ENCODE results near the gene XPO6. TPM values are rescaled to one million over a fixed set of nuclear protein-coding genes. Genes with fewer than 3 reads are reported as not detected.
A peak's percentile ranks its signal among the peaks of the same experiment; 100 is the strongest.
"Not testable (repeated sequence)": the region's sequence is repeated elsewhere in the genome, so short reads cannot be mapped to it uniquely, and the experiment has no call there.

XPO6 gene
- total RNA-seq, 1 donor from 2014 or later: 25.7 TPM

- DNase-seq: no peak
- intact Hi-C loops (cut with micrococcal nuclease): no loop called here
- no peak for ATAC-seq
Measured at GRCh38 chr16:28131181-28131580, 80.6 kb downstream of the XPO6 start.

DNA sequence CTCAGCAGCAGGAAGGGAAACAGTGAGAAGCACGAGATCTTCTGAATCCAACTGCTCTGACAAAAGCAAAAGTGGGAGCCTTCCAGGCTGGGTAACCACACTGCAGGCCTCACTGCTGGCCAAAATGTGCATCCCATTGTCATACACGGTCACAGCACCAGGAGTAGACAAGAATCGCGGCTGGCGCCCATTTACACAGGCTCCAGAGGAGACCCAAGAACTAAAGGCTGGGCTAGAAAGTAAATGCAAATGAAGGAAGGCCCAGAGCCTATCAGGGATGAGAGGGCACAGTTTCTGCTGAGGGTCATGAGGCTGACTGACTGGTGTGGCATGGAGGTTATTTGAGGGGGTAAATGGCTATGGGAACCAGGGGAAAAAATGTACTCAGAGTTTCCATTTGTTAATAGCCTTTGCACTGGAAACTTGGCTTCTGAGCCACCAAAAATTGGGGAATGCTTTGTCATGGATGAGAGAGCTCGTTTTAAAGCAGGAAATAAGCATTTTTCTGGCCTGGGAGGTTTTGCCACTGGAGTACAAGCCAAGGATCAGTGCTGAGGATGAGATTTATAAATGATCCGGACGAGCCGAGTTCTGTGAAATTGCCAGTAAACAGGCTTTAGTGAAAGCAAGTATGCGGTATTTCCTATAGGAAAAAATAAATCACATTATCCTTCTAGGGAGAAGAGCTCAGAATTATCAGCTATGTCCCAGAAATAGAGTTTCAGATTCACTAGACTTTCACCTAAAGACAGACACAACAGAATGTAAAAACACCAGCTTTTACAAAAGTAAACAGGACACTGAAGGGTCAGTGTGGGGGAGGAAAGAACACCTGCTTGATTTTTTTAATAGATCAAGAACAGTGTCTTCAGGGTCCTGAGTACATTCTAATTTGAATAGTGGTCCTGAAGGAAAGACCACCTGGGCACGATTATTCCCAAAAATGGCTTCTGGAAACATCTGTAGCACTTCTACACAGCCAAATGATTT lies 81.4 kb downstream of the XPO6 start:
- intact Hi-C loops (cut with micrococcal nuclease): no loop called here
- ATAC-seq: no peak
- DNase-seq: no peak

- intact Hi-C loops (cut with micrococcal nuclease): no loop called here
- no peak for ATAC-seq
Measured at GRCh38 chr16:28126684-28127620, 84.8 kb downstream of the XPO6 start.

GRCh38 chr16:28125592-28125991 lies 86.2 kb downstream of the XPO6 start:
- no peak for ATAC-seq
- intact Hi-C loops (cut with micrococcal nuclease): no loop called here

More at GRCh38 chr16:28126684-28127620, 84.8 kb downstream of the XPO6 start:
- no peak for DNase-seq

DNA sequence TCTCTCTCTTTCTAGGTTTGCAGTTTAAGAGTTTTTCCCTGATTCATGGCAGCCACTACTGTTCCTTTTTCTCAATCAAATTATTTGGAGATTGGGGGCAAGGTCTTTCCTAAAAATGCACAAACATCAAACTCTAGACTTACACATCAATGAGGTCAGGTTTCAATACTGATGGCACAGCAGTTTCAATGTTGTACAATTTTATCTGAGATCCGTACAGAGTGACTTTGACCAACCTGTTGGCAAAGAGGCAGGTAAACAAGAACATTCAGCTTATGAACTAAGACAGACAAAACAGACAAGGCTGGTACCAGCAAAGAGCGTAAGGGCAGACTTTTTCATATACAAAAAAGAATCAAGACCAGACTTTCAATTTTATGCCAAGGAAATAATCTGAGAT lies 90.2 kb downstream of the XPO6 start:
- ATAC-seq (no peak), DNase-seq (no peak)
- intact Hi-C loops (cut with micrococcal nuclease): no loop called here

More at GRCh38 chr16:28125592-28125991, 86.2 kb downstream of the XPO6 start:
- no peak for DNase-seq

- no peak for DNase-seq
- intact Hi-C loops (cut with micrococcal nuclease): no loop called here
- no peak for ATAC-seq
Measured at GRCh38 chr16:28120754-28121153, 91.0 kb downstream of the XPO6 start.

DNA sequence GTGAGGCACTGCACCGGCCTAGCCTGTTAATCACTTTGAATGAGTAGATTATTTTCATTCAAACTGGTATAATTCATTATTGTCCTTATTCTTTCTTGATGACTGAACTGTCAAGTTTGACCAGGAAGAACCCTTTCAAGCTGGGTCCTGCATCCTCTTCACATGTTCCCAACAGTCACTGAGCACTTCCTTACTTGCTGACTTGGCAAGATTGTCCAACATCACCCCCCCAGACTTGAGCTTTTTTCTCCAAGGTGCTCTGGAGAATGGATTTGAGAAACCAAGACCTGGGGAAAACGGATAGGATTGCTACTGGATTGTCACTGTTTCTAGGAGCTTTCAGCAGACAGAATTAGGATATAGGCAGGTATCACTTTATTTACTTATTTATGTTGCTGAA lies 93.1 kb downstream of the XPO6 start:
- no peak for DNase-seq
- intact Hi-C loops (cut with micrococcal nuclease): no loop called here

DNA sequence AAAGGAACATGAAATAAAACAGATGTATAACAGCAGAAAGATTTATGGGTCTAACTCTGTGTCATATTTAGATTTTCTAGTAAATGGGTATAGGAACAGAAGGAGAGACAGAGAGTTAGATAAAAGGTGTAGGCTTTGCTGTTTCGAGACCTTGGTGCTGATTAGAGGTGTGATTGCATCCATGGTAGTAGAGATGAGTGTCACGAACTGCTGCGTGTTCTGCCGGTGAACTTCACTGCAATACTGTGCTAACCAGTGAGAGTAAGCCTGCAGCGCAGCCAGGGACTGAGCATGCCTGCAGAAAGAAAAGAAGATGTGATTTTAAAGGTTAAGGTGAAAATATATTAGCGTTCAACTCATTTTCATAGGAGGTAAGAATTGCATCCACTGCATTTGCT lies 94.6 kb downstream of the XPO6 start:
- no peak for ATAC-seq
- intact Hi-C loops (cut with micrococcal nuclease): no loop called here
- no peak for DNase-seq

More for the DNA sequence above, 93.1 kb downstream of the XPO6 start:
- ATAC-seq: no peak

- ATAC-seq; DNase-seq; intact Hi-C loops (cut with micrococcal nuclease): not testable (repeated sequence)
Measured at GRCh38 chr16:28115866-28116265, 95.9 kb downstream of the XPO6 start.

GRCh38 chr16:28112908-28113307 lies 98.9 kb downstream of the XPO6 start:
- DNase-seq: no peak
- intact Hi-C loops (cut with micrococcal nuclease): no loop called here
- no peak for ATAC-seq

DNA sequence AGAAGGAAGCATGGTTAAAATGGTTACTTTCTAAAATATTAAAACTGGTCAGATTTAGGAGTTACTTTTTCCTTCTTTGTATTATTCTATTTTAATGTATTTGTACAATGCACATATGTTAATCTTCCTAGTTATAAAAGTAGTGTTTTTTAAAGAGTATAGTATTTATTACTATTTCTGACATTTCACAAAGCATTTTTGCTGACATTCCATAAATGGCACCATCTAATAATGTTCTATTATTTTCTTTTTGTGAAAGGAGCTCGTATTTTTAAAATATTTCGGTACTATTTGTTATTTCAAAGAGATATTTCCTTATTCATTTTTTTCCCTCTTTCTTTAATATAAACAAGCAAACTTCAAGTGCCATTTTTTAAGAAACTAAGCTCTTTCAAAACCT lies 100.8 kb downstream of the XPO6 start:
- no peak for DNase-seq
- ATAC-seq: no peak
- intact Hi-C loops (cut with micrococcal nuclease): no loop called here

GRCh38 chr16:28110479-28110878 lies 101.3 kb downstream of the XPO6 start:
- ATAC-seq (peak; percentile 52), DNase-seq (no peak)
- intact Hi-C loops (cut with micrococcal nuclease): no loop called here

GRCh38 chr16:28110074-28110473 lies 101.7 kb downstream of the XPO6 start:
- no peak for DNase-seq
- intact Hi-C loops (cut with micrococcal nuclease): no loop called here
- ATAC-seq: no peak

DNA sequence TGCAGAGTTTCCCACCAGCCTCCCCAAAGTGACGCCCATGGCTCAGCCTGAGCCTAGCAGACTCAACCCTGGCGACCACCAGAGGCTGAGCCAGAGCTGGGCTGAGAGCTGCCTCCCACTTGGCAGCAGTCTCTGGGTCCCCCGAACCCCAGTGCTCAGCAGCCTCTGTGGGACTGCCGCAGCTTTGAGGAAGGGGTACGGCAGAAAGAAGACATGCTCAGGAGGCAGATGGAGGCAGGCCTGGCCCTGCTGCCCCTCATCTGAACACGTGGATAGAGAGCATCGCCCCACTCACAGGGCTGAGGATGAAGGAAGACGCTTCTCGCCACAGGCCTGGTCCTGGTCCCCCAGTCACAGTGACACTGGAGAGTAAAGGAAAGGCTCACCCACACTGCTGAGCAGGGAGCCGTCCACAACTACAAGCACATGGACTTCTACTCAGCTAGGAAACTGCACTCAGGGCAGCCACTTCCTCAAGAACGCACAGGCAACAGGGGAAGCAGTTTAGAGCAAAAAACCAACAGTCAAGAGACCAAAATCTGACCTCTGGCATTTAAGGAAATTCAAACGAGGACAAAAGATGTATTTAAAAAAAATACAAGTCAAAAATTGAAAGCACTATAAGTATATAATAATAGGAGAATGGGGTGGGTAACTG lies 103.0 kb downstream of the XPO6 start:
- ATAC-seq (no peak), DNase-seq (no peak)
- intact Hi-C loops (cut with micrococcal nuclease): no loop called here

DNA sequence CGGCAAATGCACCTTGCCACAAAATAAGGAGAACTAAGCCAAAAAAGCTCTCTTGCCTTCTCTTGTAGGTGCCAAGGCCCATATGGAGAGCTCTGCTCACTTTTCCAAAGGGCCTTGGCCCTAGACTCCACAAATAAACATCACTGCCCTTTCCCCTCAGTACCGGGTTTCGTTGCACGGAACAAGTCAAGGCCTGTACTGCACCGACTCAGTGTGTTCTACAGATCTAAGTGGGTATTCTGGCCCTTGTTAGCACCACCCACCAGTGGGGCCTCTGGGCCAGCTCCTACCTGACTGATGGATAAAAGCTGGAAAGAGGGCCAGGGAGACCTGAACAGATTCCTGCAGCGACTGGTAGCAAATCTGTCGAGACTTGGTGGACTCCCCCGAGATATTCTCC lies 104.5 kb downstream of the XPO6 start:
- DNase-seq (no peak), ATAC-seq (no peak)
- intact Hi-C loops (cut with micrococcal nuclease): no loop called here

DNA sequence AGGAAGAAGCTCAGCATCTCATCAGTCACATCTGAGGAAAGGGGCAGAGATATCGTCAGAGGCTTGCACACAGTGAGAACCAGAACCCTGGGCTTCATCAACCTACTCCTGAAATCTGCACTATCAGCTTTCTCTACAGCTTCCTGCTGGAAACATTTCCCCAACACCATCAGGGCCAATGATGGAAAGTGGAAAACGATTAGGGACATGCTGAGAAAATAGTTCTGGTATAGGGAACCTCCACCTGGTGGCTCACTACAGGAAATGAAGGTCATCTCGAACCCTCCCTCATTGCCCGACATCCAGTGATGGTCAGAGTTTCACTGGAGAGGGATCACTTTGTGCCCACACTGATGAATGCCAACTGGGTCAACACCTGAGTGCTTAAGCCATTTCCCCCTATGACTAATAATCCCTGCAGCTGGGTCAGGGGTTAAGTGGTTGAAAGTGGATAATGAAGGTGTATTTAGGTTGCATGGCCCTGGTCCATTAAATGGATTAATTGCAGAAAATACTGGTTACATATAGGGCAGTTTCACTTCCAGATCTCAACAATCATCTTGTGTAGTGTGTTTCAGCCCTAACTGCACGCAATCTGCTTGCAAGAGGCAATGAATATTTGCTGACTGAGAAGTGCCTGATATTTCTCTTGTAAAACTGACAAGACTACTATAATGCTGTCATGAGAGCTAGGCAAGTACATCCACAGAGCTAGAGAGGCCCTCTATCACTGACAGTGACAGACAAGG lies 105.1 kb downstream of the XPO6 start:
- DNase-seq: no peak
- intact Hi-C loops (cut with micrococcal nuclease): no loop called here
- ATAC-seq: no peak

GRCh38 chr16:28105954-28106353 lies 105.8 kb downstream of the XPO6 start:
- ATAC-seq: no peak

GRCh38 chr16:28105297-28105696 lies 106.5 kb downstream of the XPO6 start:
- DNase-seq (no peak), ATAC-seq (no peak)
- intact Hi-C loops (cut with micrococcal nuclease): no loop called here

More at GRCh38 chr16:28105954-28106353, 105.8 kb downstream of the XPO6 start:
- no peak for DNase-seq
- intact Hi-C loops (cut with micrococcal nuclease): no loop called here

GRCh38 chr16:28104404-28104803 lies 107.4 kb downstream of the XPO6 start:
- DNase-seq (no peak), ATAC-seq (no peak)
- intact Hi-C loops (cut with micrococcal nuclease): no loop called here

Measured in left ventricle myocardium superior (tissue), 1 donor.